KOPT-K1 (cell line): ENCODE results near the gene SLC22A23.

ENCODE experiments used
- H3K27ac ChIP-seq: fragments of 200-600 bp; sonication (generic); 2 replicates; pipeline ENCODE4 v1.5.1; 2016; ENCODE audit warnings: antibody characterized with exemption, mild to moderate bottlenecking, low read depth, low read length; ENCODE audit not compliant: poor library complexity, severe bottlenecking
- H3K36me3 ChIP-seq: fragments of 200-600 bp; sonication (generic); 2 replicates; pipeline ENCODE4 v1.5.1; 2017; ENCODE audit warnings: antibody characterized with exemption, mild to moderate bottlenecking, low read length, moderate library complexity; ENCODE audit not compliant: insufficient read depth
- H3K9me3 ChIP-seq: fragments of 200-600 bp; sonication (generic); 2 replicates; pipeline ENCODE4 v1.5.1; 2017; ENCODE audit warnings: antibody characterized with exemption, low read length, mild to moderate bottlenecking; ENCODE audit not compliant: insufficient read depth, poor library complexity, severe bottlenecking

The SLC22A23 gene

GRCh38 chr6:3398755-3399696 is 57.8 kb downstream of the SLC22A23 start:
- H3K36me3 ChIP-seq = no peaks in the 10 kb centered on the region
- no peaks in the 10 kb centered on the region for H3K9me3 ChIP-seq
- no peak overlapping the region for H3K27ac ChIP-seq

GRCh38 chr6:3398165-3398562 is 58.7 kb downstream of the SLC22A23 start:
- no peak overlapping the region for H3K27ac ChIP-seq
- H3K9me3 ChIP-seq = no peaks in the 10 kb centered on the region
- no peaks in the 10 kb centered on the region for H3K36me3 ChIP-seq

DNA sequence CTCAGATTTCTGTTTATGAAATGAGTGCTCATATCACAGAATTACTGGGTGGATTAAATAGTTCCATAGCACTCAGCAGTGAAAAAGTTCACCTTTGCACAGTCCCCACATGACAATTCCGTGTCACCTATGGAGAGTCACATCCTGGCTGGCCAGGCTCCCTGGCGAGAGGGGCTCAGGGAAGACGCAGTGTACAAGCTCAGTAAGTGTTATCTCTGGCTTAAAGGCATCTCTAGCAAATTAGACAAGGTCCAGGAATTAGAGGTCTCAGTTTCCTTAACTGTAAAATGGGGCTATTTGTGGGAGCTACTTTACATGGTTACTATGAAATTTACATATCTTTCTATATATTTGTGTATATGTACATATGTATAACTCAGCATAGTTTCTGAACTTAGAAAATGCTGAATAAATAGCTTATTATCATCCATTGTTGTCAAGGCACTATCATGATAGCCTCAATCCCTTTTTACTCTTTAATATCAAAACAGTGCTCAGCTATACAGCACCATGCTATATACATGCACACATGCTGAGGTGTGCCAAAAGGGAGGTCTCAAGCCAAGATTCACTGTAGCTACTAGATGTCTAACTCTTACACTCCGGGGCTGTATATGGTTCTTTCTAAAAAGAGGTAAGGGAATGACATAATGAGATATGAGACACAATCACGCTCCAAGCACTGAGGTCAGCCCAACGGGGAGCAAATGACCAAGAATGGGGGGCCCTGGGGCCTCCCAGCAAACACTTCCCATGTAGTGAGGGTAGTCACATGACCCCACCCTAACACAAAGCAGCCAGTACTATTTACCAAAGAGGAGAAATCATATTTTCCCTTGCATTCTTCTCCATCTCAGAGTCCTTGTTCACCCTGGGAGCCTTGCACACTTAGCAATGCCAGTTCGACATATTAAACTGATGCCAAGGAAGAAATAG is 59.4 kb downstream of the SLC22A23 start:
- Histone ChIP-seq H3K27ac (no peak overlapping the region), H3K36me3 (no peaks in the 10 kb centered on the region), H3K9me3 (no peaks in the 10 kb centered on the region)

DNA sequence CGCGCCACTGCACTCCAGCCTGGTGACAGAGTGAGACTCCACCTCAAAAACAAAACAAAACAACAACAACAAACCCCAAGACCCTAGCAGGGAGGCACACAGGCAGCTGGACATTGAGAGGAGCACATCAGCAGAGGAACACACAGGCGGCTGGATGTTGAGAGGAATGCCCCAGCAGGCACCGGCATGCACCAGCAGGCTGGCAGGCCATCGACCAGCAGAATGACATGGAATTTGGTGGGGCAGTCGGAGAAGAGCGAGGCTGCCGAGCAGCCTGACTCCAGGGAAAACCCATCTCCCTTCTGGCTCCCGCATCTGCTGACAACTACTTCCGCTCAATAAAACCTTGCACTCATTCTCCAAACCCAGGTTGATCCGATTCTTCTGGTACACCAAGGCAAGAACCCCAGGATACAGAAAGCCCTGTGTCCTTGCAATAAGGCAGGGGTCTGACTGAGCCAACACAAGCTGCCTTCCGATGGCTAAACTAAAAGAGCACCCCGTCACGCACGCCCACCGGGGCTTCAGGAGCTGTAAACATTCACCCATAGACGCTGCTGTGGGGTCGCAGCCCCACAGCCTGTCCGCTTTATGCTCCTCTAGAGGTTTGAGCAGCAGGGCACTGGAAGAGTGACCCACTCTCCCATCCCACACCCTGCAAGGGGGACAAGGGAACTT is 60.2 kb downstream of the SLC22A23 start:
- Histone ChIP-seq H3K27ac (no peak overlapping the region), H3K36me3 (no peaks in the 10 kb centered on the region), H3K9me3 (no peaks in the 10 kb centered on the region)

DNA sequence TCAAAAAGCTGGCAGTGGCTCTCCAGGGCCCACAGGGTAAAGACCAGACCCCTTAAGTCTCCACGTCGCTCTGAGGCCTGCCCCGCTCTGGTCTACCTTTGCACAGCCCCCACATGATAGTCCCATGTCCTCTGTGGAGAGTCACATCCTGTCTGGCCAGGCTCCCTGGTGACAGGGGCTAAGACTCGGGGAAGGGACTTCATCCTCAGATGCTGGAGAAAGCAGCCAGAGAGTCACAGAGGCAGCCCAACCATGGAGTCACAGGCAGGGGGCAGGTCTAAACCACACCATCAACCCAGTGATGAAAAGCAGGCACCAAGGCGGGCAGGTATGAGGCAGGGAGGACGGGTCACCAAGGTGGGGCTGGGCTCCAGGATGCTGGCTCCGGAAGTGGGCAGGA is 62.2 kb downstream of the SLC22A23 start:
- Histone ChIP-seq H3K27ac (no peak overlapping the region), H3K36me3 (no peaks in the 10 kb centered on the region), H3K9me3 (no peaks in the 10 kb centered on the region)

DNA sequence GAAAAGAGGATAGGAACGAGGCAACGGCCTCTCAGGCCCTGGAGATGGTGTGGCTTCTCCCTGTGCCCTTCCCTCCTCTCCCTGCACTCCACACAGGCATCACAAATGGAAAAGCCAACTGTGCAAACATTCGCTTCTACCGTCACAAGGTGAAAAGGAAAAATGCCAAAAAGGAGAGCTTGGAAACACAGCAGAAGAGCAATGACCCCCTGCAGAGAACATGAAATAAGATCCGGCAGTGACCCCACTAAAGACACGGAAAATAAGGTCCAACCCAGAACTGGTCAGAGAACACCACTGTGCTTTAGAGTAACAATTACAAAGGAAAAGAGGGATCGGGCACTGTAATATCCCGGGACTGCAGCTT is 63.0 kb downstream of the SLC22A23 start:
- Histone ChIP-seq H3K36me3 (no peaks in the 10 kb centered on the region), H3K9me3 (no peaks in the 10 kb centered on the region), H3K27ac (no peak overlapping the region)

DNA sequence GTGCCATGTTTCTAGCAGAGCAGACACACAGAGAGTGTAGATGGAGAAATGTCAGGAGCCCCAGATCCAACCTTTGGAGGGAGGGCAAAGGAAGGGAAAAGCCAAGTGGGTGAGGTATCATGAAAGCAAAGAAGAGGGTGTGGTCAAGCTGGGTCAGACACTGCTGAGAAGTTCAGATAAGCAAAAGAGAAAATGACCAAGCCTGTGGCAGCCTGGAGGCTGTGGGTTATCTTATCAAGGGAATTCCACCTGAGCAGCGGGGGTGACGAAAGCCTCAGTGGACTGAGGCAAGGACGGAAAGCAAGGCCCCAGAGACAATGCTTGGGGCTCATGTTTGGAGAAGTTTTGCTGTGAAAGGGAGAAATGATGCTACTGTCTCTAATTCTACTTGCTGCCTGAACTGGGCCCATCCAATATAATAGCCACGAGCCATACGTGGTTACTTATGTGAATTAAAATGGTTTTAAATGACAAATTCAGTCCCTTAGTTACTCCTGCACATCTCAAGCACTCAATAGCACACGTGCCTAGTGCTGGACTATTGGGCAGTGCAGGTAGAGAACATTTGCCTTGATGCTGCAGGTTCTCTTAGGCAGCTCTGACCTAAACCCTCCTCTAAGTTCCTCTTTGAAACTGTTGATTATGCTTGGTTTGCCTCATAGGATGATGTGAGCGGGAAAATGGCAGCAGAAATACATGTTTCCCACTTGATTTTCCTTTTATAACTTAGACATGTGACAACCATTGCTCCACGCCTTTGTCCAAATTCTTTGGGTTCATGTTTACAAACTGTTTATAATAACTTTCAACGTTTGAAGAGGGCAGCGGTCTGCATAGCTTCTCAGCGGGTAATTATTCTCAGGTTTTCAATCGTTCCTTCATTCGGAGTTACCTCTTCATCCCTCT is 63.7 kb downstream of the SLC22A23 start:
- Histone ChIP-seq H3K36me3 (no peaks in the 10 kb centered on the region), H3K9me3 (no peaks in the 10 kb centered on the region), H3K27ac (no peak overlapping the region)

- Histone ChIP-seq H3K36me3 (no peaks in the 10 kb centered on the region), H3K27ac (no peak overlapping the region), H3K9me3 (no peaks in the 10 kb centered on the region)
Measured at GRCh38 chr6:3391902-3392458, 64.9 kb downstream of the SLC22A23 start.

DNA sequence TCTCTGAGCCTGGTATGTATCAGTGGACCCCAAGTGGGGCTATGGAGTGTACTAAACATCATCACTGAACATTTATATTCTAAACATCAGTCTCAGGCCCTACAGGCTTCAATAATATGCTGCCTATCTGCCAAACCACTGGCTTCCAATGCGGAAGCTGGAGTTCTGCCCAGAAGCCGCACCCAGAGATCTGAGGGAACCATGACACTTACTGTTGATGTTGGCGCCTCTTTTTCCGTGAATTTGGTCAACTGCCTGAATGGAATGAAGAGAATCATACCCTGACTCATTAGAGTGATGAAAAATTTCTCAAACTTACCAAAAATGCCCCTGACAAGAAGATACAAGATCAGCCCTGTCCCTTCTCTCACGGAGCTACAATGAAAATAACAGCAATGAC is 66.2 kb downstream of the SLC22A23 start:
- no peak overlapping the region for H3K27ac ChIP-seq
- no peaks in the 10 kb centered on the region for H3K36me3 ChIP-seq
- no peaks in the 10 kb centered on the region for H3K9me3 ChIP-seq

GRCh38 chr6:3389390-3390167 is 67.3 kb downstream of the SLC22A23 start:
- H3K9me3 ChIP-seq = no peaks in the 10 kb centered on the region
- no peaks in the 10 kb centered on the region for H3K36me3 ChIP-seq
- H3K27ac ChIP-seq = no peak overlapping the region

DNA sequence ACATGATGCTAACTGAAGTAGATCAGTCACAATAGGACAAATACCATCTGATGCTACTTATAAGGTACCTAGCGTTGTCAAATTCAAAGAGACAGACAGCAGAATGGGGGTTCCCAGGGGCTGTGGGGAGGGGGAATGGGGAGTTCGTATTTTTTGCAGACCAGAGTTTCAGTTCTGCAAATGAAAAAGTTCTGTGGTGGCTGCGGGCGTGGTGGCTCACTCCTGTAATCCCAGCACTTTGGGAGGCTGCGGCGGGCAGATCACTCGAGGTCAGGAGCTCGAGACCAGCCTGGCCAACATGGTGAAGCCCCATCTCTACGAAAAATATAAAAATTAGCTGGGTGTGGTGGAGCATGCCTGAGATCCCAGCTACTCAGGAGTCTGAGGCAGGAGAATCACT is 68.1 kb downstream of the SLC22A23 start:
- H3K36me3 ChIP-seq = no peaks in the 10 kb centered on the region
- H3K9me3 ChIP-seq = no peaks in the 10 kb centered on the region
- H3K27ac ChIP-seq = no peak overlapping the region

GRCh38 chr6:3386374-3386857 is 70.4 kb downstream of the SLC22A23 start:
- Histone ChIP-seq H3K27ac (no peak overlapping the region), H3K36me3 (no peaks in the 10 kb centered on the region), H3K9me3 (no peaks in the 10 kb centered on the region)

DNA sequence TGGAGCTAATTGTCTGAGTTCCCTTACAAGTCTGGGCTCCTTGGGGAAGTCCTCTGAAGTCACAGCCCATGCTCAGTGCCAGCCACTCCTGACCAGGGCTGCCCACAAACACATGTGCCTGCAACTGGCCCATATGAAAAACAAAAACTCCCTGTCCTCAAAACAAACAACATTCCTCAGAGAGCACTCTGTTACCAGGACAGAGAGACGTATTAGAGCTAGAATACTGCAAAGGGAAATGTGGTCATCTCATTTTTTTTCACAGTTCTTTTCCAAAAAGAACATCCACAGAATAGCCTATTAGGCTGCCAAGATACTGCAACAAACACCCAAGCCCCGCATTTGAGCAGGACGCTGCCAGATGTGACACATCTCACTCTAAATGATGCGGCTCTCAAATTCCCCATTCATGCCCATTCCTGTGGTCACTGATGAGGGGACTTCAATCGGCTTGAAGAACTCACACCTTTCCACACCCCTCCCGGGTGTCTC is 71.1 kb downstream of the SLC22A23 start:
- Histone ChIP-seq H3K9me3 (no peaks in the 10 kb centered on the region), H3K36me3 (no peaks in the 10 kb centered on the region), H3K27ac (no peak overlapping the region)
